Measurements from ENCODE around the gene PIK3R2. TPM values are rescaled to one million over a fixed set of nuclear protein-coding genes. Genes with fewer than 3 reads are reported as not detected.
A peak's percentile ranks its signal among the peaks of the same experiment; 100 is the strongest.

PIK3R2 gene
- total RNA-seq, 2 experiments from 2014 or later = 3.2 to 20.5 TPM

DNA sequence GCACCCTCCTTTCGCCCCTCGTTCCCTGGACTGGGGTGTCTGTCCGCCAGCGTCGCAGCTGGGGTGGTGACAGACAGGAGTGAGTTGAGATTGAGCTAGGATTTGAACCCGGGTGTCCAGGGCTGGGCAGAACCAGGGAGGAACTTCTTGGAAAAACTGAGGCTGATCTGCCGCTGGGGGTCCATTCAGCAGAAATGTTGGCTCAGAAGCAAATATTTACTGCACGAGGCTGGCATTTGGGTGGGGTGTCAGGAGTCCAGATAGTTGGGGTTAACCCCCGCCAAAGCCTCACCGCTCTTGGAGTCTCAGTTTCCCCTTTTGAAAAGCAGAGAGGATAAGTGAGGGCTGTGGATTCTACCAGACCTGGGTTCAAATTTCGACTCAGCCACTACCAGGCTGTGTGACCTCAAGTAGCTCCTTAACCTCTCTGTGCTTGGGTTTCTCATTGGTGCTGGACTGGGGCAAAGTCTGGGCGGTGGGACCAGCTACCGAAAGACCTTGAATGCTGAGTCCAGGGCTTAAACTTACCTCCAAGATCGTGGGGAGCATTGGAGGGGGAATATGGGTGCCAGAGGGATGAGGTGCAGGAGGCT is 34.4 kb upstream of the PIK3R2 start:
- intact Hi-C loops (cut with micrococcal nuclease; ENCODE audit: unreplicated experiment) = loop anchor here (2.0 kb wide), 1 partner anchor 34 kb away; the partner anchor contains the start of gene PIK3R2

DNA sequence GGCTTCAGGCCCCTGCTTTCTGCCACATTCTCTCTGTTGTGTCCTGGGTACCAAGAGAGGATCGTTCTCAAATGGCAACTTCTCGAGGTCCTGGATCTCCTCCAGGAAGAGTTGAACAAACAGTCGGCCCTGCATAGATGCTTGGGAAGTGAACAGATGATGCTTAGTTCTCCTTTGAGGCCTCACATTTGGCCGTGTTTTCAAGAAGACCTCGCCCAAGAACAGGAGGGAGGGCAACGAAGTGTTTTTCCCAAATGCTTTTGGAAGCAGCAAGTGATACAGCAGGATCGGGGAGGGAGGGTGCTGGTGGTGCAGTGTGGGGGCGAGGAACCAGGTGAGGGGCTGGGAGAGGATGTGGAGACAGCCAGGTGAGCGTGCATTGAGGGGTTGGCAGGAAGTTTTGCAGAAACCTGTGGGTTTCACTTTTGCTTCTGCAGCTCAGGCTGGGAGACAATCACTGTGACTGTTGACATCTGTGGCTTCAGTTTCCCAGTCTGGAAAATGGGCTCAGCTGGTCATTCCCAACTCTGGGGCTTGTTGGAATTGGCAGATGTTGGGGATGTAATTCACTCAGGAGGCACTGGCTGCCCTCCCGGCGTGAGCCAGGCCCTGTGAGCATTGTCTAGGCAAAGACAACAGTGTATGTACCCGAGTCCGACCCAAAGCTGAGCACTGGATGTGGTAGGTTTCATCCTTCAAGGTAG is 33.8 kb upstream of the PIK3R2 start:
- Histone ChIP-seq H3K4me3 (ENCODE audit: low read depth, low read length, poor library complexity, severe bottlenecking) (peak overlapping the region; percentile 73), H3K27ac (ENCODE audit: low read depth, low read length, poor library complexity, severe bottlenecking) (peak overlapping the region; percentile 70), H3K79me2 (ENCODE audit: insufficient read depth, low read depth, low read length) (peaks cover 24% of the 10 kb centered on the region; the same call in 1 of the 2 replicates), H3K4me2 (ENCODE audit: low read length) (peak overlapping the region; percentile 85), H3K9me2 (ENCODE audit: insufficient read depth, low read length) (no peaks in the 10 kb centered on the region), H3K9me3 (ENCODE audit: low read length) (no peaks in the 10 kb centered on the region), H3K36me3 (ENCODE audit: insufficient read depth, low read length) (peaks cover 54% of the 10 kb centered on the region), H2AFZ (ENCODE audit: low read length) (no peak overlapping the region), H4K20me1 (ENCODE audit: insufficient read depth, low read length) (0 out of 2 replicates have a peak, but pooled peaks cover 3% of the 10 kb centered on the region), H3K4me1 (ENCODE audit: insufficient read depth, low read length, poor library complexity, severe bottlenecking) (peaks cover 31% of the 10 kb centered on the region)
- ChIA-PET CTCF (ENCODE audit: unreplicated experiment) (interaction anchor here (0.6 kb wide), 1 partner anchor 32 kb away, joined by 4 read pairs; no protein-coding TSS in a partner anchor), POLR2A (no interaction called here)
- no TSS peak for BruUV-seq (replicated peaks)
- intact Hi-C loops (cut with micrococcal nuclease; ENCODE audit: unreplicated experiment) = loop anchor here (2.0 kb wide), 1 partner anchor 34 kb away; the partner anchor contains the start of gene PIK3R2
- peak; percentile 63 for DNase-seq (ENCODE audit: low spot score)
- TF ChIP-seq CTCF (conservative IDR thresholded peaks at IDR 0.05; ENCODE audit: low read length) (no peak), EZH2phosphoT487 (IDR thresholded peaks at IDR 0.05; ENCODE audit: borderline replicate concordance, low read depth, low read length) (no peak)

More for the DNA sequence above, 34.4 kb upstream of the PIK3R2 start:
- no TSS peak for BruUV-seq (replicated peaks)
- no peak overlapping the region for H2AFZ ChIP-seq (ENCODE audit: low read length)
- ChIA-PET CTCF (ENCODE audit: unreplicated experiment) (interaction anchor here (0.6 kb wide), 1 partner anchor 33 kb away, joined by 4 read pairs; no protein-coding TSS in a partner anchor), POLR2A (no interaction called here)
- no peak for DNase-seq (ENCODE audit: low spot score)
- peaks cover 54% of the 10 kb centered on the region for H3K36me3 ChIP-seq (ENCODE audit: insufficient read depth, low read length)
- H3K79me2 ChIP-seq (ENCODE audit: insufficient read depth, low read depth, low read length) = peaks cover 24% of the 10 kb centered on the region; the same call in 1 of the 2 replicates
- H3K4me1 ChIP-seq (ENCODE audit: insufficient read depth, low read length, poor library complexity, severe bottlenecking) = peaks cover 31% of the 10 kb centered on the region
- H3K9me2 ChIP-seq (ENCODE audit: insufficient read depth, low read length) = no peaks in the 10 kb centered on the region
- peak overlapping the region; percentile 73 for H3K4me3 ChIP-seq (ENCODE audit: low read depth, low read length, poor library complexity, severe bottlenecking)
- H3K27ac ChIP-seq (ENCODE audit: low read depth, low read length, poor library complexity, severe bottlenecking) = peak overlapping the region; percentile 70
- peak overlapping the region; percentile 85 for H3K4me2 ChIP-seq (ENCODE audit: low read length)
- H3K9me3 ChIP-seq (ENCODE audit: low read length) = no peaks in the 10 kb centered on the region
- TF ChIP-seq CTCF (conservative IDR thresholded peaks at IDR 0.05; ENCODE audit: low read length) (no peak), EZH2phosphoT487 (IDR thresholded peaks at IDR 0.05; ENCODE audit: borderline replicate concordance, low read depth, low read length) (no peak)
- H4K20me1 ChIP-seq (ENCODE audit: insufficient read depth, low read length) = 0 out of 2 replicates have a peak, but pooled peaks cover 3% of the 10 kb centered on the region

Measured in OCI-LY7 (cell line).